Astrocyte of the hippocampus (primary cell): ENCODE measurements around the gene CEP250.
"Not testable (repeated sequence)": the region's sequence is repeated elsewhere in the genome, so short reads cannot be mapped to it uniquely, and the experiment has no call there.

ENCODE experiments used
- DNase-seq: peaks from one replicate; pipeline ENCODE4 v3.0.0; 2011; ENCODE audit warnings: low read depth, low spot score

Gene CEP250

DNA sequence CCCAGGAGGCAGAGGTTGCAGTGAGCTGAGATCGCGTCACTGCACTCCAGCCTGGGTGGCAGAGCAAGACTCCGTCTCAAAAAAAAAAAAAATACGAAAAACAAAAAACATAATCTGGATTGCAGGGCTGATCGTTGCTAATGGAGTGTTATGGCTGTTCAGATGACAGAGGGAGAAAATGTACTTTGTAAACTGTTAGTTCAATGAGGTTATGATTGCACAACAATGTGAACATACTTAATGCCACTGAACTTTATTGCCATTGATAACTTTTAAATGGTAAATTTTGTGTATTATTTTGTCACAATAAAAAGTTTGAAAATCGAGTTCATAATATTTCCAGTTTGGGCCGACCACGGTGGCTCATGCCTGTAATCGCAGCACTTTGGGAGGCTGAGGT, 63.6 kb downstream of the CEP250 start:
- DNase-seq, result no peak

DNA sequence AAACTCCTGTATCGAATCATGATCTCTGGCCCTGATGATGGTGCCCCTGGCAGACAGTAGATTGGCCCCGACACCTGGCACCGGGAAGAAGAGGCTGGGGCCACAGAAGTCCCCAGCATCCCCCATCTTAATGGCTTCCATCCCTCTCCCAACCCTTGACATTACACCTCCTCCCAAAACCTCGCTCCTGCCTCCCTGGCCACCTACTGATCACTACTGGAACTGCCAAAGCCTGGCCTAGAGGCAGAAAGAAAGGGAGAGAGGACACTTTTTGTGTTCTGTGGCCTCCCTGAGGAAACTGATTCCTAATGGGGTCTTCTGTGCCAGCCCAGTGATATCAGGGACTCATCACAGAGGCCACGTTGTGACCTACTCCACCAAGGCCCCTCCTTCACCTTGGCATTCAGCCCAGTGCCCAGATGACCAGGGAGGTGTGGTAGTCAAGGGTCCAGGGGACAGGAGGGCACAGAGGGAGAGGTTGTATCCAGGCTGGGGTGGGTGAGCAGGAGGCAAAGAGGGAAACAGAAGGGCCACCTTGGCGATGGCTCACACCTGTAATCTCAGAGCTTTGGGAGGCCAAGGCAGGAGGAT, 68.0 kb downstream of the CEP250 start:
- no peak for DNase-seq

DNA sequence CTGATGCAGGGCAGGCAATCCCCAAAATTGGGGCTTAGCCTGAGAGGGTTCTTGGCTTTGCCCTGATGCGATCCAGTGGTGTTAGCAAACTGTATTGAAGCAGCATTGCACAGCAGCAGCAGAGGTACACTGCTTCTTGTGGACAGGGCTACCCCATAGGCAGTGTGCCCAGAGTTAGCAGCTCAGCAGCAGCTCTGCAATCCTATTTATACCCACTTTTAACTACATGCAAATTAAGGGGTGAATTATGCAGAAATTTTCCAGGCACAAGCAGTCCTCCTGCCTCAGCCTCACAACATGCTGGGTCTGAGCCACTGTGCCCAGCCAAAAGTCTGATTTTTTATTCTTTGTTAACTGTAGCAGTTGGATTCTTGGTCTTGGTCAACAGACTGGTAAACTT, 70.2 kb downstream of the CEP250 start:
- no peak for DNase-seq

DNA sequence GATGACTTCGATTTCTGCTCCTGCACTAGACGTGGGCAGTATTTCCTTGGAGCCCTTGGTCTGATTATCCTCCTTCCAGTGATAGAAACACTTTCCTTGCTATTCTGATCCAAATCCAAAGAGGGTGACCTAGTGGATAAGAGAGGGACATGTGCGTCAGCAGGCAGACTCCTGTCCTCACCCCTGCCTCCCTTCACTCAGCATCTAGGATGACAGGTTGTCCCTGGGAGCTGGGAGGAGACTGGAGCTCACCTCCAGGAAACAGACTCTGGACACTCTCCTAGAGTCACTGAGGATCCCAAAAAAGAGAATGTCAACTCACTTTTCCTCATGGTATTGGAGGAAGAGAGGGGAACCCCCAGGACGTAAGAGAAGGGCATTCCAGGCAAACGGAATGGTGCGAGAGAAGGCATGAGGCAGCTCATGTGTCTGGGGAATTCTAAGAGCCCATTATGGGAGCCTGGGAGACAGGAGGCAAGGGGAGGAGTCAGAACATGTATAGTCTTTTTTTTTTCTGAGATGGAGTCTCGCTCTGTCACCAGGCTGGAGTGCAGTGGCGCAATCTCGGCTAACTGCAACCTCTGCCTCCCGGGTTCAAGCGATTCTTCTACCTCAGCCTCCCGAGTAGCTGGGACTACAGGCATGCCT, 71.8 kb downstream of the CEP250 start:
- no peak for DNase-seq

DNA sequence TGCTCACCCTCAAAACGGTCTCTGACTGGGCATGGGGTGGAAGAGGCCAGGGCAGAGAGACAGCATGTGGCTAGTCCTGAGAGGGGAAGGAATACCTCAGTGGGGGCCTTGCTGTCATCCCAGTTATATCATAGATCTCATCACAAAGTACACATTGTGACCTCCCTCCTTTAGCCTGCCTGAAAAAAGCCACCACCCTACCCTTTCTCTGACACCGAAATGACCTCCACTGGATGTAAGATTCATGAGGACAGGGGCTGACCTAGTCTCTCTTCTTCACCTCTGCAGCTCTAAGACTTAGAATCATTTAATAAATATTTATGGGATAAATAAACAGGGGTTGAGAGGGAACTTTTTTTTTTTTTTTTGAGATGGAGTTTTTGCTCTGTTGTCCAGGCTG, 74.2 kb downstream of the CEP250 start, which contains the start of gene C20orf173:
Gene C20orf173 (minus strand): TSS at position 101 of the 400 bp plus-strand sequence. CDS start 279 bp downstream, outside the sequence.
- no peak for DNase-seq

DNA sequence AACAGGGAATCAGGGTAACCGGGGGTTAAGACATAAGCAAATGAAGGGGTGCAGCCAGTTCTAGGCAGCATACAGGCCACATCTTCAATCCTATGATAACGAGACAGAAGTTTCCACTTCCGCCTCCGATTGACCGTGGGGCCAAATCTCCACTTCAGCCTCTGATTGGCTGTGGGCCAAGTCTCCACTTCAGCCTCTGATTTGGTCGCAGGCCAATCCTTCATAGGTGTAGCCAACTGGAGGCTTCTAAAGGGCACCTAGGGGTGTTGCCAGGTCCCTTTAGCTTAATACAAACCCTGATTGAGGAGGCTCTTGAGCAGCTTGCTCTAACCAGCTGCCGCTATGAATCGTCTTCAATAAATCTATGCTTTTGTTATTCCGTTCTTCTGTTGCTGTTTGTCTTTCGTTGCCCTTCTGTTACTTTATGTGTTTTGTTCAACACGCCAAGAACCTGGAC, 84.4 kb downstream of the CEP250 start:
- no peak for DNase-seq

DNA sequence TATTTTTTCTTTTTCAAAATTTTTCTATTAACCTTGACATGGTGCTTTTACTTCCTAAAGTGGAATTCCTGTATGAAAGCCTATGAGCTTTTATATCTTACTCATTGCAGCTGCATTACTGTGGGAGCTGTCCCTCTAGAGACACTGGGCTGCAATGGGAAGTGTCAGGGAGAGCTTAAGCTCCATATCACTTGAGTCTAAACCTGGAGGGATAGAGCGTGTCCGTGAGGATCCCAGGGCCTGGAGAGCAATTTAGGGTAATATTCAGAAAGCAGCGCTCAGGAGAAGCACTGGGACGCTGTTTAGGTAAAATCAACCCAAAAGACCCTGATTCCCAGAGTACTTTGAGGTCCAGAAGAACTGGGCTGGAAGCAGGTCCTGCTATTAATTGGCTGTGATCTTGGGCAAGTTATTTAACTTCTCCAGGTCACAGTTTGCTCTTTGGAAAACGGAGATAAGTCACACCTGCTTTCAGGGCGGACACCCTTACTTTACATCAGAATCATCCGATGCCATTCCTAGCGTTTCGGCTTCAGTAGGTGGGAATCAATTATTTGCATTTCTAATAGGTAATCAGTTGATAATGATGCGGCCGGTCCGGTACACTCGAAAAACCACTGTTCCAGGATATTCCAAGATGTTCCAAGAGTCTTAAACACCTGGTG, 85.9 kb downstream of the CEP250 start:
- DNase-seq, result no peak

DNA sequence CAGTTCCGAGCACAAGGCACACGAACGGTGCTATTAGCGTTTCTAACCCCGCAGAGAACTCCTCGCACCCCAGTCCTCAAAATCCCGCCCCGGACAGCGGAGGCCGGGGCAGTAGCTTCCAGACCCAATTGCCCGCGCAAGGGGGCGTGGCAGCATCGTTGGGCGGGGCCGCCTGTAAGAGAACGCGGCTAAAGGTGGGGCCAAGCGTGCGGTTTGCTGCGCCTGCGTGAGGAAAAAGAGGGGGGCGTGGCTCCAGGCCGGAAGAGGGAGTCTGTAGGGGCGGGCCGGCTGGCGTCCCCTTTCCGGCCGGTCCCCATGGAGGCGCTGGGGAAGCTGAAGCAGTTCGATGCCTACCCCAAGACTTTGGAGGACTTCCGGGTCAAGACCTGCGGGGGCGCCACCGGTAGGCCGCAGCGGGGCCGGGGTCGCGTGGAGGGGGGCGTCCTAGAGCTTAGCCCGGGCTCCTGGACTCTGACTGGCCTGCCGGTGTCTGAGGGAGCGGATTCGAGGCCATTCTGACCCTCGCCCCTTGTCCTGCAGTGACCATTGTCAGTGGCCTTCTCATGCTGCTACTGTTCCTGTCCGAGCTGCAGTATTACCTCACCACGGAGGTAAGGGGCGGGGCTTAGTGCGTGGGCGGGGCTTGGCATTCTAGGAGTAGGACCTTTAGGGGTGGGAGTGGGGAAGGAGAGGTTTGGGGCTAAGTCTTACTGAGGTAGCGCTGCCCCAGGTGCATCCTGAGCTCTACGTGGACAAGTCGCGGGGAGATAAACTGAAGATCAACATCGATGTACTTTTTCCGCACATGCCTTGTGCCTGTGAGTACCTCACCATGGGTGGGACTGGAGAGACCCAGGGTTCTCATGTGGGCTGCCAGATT, 86.6 kb downstream of the CEP250 start, which contains the start of gene ERGIC3:
Gene ERGIC3 (plus strand): TSS at position 296 of the 880 bp plus-strand sequence. CDS start 20 bp downstream, at position 316.
- DNase-seq, result peak; percentile 98

DNA sequence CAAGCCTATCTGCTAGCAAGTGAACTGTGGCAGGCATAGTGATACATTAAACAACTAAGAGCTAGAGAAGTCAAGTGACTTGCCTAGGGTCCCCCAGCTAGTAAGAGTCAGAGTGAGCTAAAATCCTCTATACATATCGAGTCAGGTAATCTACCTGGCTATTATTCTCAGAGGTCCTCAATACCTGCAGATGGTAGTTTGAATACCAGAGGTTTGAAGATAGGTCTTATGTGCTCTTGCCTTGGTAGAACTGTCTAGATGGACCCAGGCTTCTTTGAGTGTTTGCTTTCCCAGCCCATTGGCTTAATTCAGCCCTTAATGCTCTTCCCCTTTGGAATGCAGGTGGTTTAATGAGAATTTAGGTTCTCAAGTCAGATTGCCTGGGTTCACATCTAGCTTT, 87.6 kb downstream of the CEP250 start:
- DNase-seq, result no peak

DNA sequence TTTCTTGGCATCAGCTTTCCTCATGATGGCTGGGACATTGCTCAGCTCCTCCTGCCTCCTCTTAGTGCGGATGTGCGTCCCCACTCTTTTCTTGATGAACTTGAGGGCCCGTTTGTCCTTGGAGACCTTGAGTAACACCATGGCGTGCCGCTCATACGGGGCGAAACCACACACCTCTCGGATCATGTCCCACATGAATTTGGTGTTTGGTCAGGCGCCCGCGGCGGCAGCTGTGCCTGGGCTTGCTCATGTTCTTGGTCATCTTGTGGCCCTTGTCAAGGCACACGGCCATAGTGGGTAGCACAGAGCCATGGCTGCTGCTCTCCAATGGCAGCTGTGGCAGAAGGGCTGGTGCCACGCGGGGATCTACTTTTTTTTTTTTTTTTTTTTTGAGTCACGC, 89.0 kb downstream of the CEP250 start:
- DNase-seq, result no peak

DNA sequence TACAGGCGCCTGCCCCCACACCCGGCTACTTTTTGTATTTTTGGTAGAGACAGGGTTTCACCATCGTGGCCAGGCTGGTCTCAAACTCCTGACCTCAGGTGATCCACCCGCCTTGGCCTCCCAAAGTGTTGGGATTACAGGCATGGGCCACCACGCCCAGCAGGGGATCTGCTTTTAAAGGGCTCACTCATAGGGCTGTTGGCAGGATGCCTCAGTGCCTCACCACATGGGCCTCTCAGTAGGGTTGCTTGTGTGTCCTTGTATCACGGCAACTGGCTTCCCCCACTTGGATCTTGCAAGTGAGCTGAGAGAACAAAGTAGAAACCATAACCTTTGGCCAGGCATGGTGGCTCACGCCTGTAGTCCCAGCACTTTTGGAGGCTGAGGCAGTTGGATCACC, 89.5 kb downstream of the CEP250 start:
- peak; percentile 42 for DNase-seq

DNA sequence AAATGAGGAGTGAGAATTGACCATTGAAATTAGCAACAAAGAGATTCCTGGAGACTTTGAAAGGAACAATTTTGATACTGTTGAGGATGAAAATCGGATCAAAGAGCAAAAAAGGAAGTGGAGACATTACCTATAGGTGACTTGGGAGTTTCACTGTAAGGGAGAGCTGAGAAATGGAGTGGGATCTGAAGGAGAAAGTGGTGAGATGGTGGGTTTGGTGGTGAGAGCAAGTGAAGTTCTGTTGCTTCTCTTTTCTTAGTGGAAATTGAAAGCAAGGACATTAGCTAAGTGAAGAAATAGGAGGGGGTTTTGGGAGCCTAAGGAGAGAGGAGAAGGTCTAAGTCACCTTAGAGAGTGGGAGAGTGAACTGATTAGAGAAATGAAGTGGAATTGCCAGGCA, 90.7 kb downstream of the CEP250 start:
- no peak for DNase-seq

DNA sequence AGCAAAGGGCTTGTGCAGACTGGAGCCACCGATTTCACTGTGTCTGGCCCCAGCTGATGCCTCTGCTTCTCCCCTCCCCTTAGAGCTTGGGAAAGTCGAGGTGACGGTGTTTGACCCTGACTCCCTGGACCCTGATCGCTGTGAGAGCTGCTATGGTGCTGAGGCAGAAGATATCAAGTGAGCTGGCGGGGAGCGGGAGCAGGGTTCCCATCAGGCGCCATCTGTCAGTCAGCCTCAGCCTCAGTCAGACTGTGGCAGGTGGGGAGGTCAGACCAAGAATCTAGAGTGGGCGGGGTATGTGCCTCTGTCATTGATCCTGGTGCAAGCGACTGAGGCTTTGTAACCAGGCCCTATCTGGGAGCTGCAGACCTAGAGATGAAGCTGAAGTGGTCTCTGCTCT, 91.9 kb downstream of the CEP250 start:
- DNase-seq, result no peak

DNA sequence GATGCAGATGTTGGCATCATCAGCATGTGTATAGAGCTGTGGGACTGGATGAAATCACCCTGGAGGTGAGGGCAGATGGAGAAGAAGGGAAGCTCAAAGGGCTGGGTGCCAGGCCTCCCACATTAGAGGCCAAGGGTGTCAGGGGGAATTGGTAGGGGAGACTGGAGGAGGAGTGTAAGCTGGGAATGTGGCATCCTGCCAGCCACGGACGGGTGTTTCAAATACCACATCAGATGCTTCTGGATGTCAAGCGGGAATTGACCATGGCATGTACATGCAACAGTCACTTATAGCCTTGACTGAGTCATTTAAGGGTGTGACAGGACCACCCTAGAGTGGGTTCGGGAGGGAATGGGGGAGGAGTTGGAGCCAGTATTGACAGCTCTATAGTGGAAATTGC, 96.1 kb downstream of the CEP250 start:
- DNase-seq, result peak; percentile 25

DNA sequence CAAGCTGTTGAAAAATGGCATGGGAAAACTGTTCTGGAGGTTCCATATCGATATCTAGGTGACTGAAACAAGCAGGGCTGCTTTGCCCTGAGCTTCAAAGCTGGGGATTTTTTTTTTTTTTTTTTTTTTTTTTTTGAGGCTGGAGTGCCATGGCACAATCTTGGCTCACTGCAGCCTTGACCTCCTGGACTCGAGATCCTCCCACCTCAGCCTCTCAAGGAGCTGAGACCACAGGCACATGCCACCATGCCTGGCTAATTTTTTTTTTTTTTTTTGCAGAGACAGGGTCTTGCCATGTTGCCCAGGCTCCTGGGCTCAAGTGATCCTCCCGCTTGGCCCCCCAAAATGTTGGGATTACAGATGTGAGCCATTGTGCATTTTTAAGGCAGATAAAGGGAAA, 97.5 kb downstream of the CEP250 start:
- no peak for DNase-seq

DNA sequence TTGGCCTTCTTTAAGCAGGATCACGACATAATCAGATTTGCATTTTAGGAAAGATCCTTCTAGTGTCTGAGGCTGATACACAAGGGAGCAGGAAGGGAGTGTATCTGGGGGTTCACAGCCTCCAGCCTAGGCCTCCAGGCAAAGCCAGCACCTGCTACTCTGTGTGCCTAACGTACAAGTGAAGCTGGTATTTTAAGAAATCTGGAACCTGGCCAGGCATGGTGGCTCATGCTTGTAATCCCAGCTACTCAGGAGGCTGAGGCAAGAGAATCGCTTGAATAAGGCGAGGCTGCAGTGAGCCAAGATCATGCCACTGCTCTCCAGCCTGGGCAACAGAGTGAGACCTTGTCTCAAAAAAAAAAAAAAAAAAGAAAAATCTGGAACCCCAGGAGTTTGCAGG, 100.1 kb downstream of the CEP250 start:
- not testable (repeated sequence) for DNase-seq

DNA sequence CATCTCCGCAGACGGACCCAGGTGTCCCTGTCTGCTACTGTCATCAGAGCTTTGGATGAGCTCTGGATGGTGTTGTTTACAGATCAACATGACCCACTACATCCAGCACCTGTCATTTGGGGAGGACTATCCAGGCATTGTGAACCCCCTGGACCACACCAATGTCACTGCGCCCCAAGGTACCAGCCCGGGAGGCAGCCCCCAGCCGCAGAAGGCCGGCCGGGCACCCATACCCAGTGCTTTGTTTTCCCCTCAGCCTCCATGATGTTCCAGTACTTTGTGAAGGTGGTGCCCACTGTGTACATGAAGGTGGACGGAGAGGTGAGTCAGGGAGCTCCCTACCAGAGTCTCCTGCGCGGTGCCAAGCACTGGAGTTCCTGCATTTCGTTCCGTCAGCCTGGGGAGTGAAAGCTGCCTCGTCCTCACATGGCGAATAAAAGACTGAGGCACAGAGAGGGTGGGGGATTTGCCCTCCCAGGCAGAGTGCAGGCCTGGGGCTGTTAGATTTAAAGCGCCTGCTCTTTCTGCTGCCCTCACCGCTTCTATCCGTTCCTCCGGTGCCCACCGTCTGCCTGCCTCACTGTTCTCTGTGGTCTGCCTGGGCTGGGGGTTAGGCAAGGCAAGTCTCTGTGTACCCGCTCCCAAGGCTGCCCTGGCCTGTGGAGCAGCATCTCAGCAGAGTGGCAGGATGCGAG, 100.7 kb downstream of the CEP250 start:
- no peak for DNase-seq

DNA sequence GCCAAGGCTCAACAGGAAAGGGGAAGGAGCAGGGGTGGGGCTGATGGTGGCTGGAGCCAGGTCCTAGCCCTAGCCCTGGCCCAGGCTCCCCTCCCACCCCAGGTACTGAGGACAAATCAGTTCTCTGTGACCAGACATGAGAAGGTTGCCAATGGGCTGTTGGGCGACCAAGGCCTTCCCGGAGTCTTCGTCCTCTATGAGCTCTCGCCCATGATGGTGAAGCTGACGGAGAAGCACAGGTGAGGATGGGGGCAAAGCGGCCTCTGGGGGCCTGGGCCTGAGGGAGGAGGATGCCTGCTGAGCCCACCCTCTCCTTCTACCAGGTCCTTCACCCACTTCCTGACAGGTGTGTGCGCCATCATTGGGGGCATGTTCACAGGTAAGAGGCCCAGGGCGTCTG, 101.5 kb downstream of the CEP250 start:
- DNase-seq, result no peak

DNA sequence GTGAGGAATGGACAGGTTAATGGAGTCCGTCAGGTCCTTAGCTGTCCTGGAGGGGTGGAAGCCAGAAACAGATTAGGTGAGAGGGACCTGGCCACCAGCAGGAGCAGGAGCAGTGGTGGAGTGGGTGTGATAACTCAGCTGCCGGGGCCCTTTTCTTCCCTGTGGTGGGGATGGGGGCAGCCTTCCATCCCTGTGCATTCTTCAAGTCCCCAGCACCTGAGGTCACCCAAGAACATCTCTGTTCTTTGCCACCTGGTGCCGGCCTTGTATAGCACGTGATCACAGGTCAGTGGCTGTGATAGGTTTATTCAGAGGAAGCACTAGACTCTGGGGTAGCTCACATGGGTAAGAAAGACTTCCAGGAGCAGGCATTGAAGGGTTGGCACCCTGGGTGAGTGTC, 103.1 kb downstream of the CEP250 start:
- DNase-seq, result no peak

DNA sequence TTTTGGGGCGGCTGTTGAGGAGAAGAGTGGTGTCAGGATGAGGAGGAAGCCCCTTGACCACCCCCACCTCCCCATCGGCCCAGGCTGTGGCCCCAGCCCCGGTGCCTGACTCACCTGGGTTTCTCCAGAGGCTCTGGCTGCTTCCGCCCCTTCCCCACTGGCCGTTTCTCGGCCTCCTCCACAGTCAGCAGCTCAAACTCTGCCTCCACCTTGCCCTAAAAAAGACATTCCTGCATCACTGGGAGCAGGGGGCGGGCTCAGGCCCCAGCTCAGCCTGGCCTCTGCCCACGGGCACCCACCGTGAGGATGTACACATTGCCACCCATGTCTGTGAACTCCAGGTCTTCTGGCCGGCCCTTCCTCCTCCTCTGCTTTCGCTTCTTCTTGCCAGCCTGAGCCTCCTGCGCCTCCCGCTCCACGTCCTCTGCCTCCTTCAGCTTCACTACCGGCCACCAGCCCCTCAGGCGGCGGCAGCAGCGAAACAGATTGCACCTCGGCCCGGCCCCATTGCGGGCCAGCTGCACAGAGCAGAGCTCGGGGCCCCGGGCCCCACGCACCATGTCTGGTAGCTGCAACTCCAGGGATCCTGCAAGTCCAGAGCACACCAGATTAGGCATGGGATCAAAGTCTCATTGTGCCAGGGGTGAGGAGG, 103.8 kb downstream of the CEP250 start:
- no peak for DNase-seq

DNA sequence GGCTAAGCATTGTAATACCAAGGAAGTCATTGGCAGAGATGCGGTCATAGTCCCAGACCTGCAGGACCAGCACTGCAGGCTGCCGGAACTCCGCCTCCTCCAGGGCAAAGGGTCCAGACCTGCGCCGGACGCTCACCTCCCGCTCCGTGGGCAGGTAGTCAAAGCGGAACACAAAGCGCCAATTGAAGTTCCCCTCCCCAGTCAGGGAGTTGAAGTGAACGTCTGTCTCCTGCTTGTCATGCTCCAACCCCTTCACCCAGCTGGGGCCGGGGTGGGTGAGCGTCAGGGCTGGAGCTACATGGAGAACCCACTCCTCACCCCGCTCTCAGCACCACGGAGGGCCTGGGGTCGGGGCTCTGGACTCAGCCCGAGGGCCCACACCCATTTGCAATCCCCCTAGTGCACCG, 104.7 kb downstream of the CEP250 start:
- DNase-seq, result no peak
